HepG2 (cell line): ENCODE measurements around the gene TBR1. TPM values are rescaled to one million over a fixed set of nuclear protein-coding genes. Genes with fewer than 3 reads are reported as not detected.

Experiments used
- ATAC-seq: fragments of 200-7000 bp; cut with Tn5 transposase; 3 replicates; pipeline ENCODE4 v1.9.1; 2020; ENCODE audit warnings: mild to moderate bottlenecking, moderate library complexity
- BruUV-seq: library from RNA; stranded (reverse); fragments of 400-500 nt; replicated peaks from 2 replicates; lab custom pipeline; 2021; lab: Mats Ljungman, UMichigan
- CTCF ChIA-PET: fragments of 300-600 bp; formaldehyde crosslinking; extraction: SDS; loops from one replicate; lab custom pipeline; 2021; ENCODE audit warnings: low total read pairs, inconsistent platforms, low intra/inter-chr PET ratio; lab: Yijun Ruan, JAX
- POLR2A ChIA-PET: fragments of 350-600 bp; sonication (Branson Sonifier 250); formaldehyde crosslinking; loops from one replicate; lab custom pipeline; 2020; ENCODE audit warnings: antibody characterized with exemption, inconsistent platforms; lab: Yijun Ruan, JAX
- DNase-seq: peaks from one replicate; pipeline ENCODE4 v3.0.0-alpha.2; 2015; ENCODE audit warnings: low spot score
- FAIRE-seq: peaks from 3 replicates; lab custom pipeline; 2011; peaks lifted over from hg19 to GRCh38; lab: Jason Lieb, UNC
- H2AFZ ChIP-seq: one replicate; pipeline ENCODE4 v1.6.1; 2011; ENCODE audit warnings: low read length, inconsistent platforms
- H3K27ac ChIP-seq: fragments of 300-600 bp; 3 replicates; pipeline ENCODE4 v1.8.0; 2011; ENCODE audit warnings: mixed run types, mild to moderate bottlenecking, mixed read lengths, low read length, inconsistent platforms; ENCODE audit not compliant: insufficient read depth; ENCODE audit errors: extremely low read length
- H3K27me3 ChIP-seq, 2 experiments: fragments of 200-600 bp in 1 of 2; 2 replicates in 1 of 2; 3 replicates in 1 of 2; pipeline versions ENCODE4 v1.6.0 to v1.8.0; 2011; ENCODE audit warnings: low read length in 2 of 2, mild to moderate bottlenecking in 2 of 2, moderate library complexity in 2 of 2, inconsistent platforms in 1 of 2; ENCODE audit not compliant: insufficient read depth in 2 of 2, control insufficient read depth in 1 of 2
- H3K36me3 ChIP-seq, 2 experiments: fragments of 200-600 bp in 1 of 2; replicated peaks in 1 of 2; 2 replicates in 1 of 2; 3 replicates in 1 of 2; pipeline versions ENCODE4 v1.5.1 to v1.8.0; 2011; ENCODE audit warnings: low read length in 2 of 2, inconsistent platforms in 1 of 2; ENCODE audit not compliant: insufficient read depth in 2 of 2, control insufficient read depth in 1 of 2
- H3K4me1 ChIP-seq: 2 replicates; pipeline ENCODE4 v1.5.1; 2012; ENCODE audit warnings: low read length, inconsistent platforms; ENCODE audit not compliant: insufficient read depth
- H3K4me2 ChIP-seq: 2 replicates; pipeline ENCODE4 v1.6.0; 2011; ENCODE audit warnings: low read depth, low read length, inconsistent platforms
- H3K4me3 ChIP-seq, 3 experiments: fragments of 200-600 bp in 1 of 3; sonication (generic), shearing (Covaris generic) in 1 of 3; replicated peaks in 1 of 3; 2 replicates each; pipeline ENCODE4 v1.5.1; 2011 to 2016; ENCODE audit warnings: low read length in 3 of 3, inconsistent platforms in 2 of 3, low read depth in 2 of 3, mild to moderate bottlenecking in 2 of 3, control low read depth in 1 of 3, mixed read lengths in 1 of 3; ENCODE audit not compliant: insufficient read depth in 1 of 3
- H3K79me2 ChIP-seq: one replicate; pipeline ENCODE4 v1.6.1; 2011; ENCODE audit warnings: low read length, inconsistent platforms; ENCODE audit not compliant: insufficient read depth
- H3K9ac ChIP-seq: 2 replicates; pipeline ENCODE4 v1.6.0; 2011; ENCODE audit warnings: mild to moderate bottlenecking, low read depth, low read length, inconsistent platforms; ENCODE audit not compliant: insufficient read depth
- H3K9me3 ChIP-seq: 2 replicates; pipeline ENCODE4 v1.5.1; 2012; ENCODE audit warnings: mild to moderate bottlenecking, low read length
- H4K20me1 ChIP-seq: 2 replicates; pipeline ENCODE4 v1.6.0; 2011; ENCODE audit warnings: inconsistent platforms, mild to moderate bottlenecking, low read length, moderate library complexity; ENCODE audit not compliant: insufficient read depth
- FOXM1 ChIP-seq: sonication (generic); formaldehyde crosslinking; IDR thresholded peaks from 2 replicates; pipeline ENCODE4 v1.5.0; 2020; ENCODE audit warnings: missing genetic modification reagents
- MTA3 ChIP-seq: sonication (generic); formaldehyde crosslinking; IDR thresholded peaks from 2 replicates; pipeline ENCODE4 v1.4.0; 2020; ENCODE audit warnings: missing genetic modification reagents
- NR1H2 ChIP-seq: sonication (generic); formaldehyde crosslinking; IDR thresholded peaks from 2 replicates; pipeline ENCODE4 v1.8.1; 2022; ENCODE audit warnings: low read depth, missing genetic modification reagents, borderline replicate concordance
- RFX5 ChIP-seq: IDR thresholded peaks from 2 replicates; pipeline ENCODE4 v1.6.1; 2011; ENCODE audit warnings: low read depth, low read length, improper control_type of control experiment
- SALL1 ChIP-seq: sonication (generic); formaldehyde crosslinking; IDR thresholded peaks from 2 replicates; pipeline ENCODE4 v1.8.0; 2022; ENCODE audit warnings: mild to moderate bottlenecking, missing genetic modification reagents
- SP1 ChIP-seq, 2 experiments: fragments of 450-650 bp in 1 of 2; sonication (generic) in 1 of 2; formaldehyde crosslinking in 1 of 2; IDR thresholded peaks; 2 replicates each; pipeline versions ENCODE4 v1.4.0 to v1.6.1; 2016 to 2020; ENCODE audit warnings: missing genetic modification reagents in 1 of 2
- ZFP37 ChIP-seq: sonication (generic); formaldehyde crosslinking; IDR thresholded peaks from 2 replicates; pipeline ENCODE4 v1.4.0; 2020; ENCODE audit warnings: missing genetic modification reagents, borderline replicate concordance
- ZNF441 ChIP-seq: sonication (generic); formaldehyde crosslinking; IDR thresholded peaks from 2 replicates; pipeline ENCODE4 v1.7.0; 2021; ENCODE audit warnings: missing genetic modification reagents, borderline replicate concordance
- ZNF574 ChIP-seq: sonication (generic); formaldehyde crosslinking; IDR thresholded peaks from 2 replicates; pipeline ENCODE4 v1.4.0; 2020; ENCODE audit warnings: missing genetic modification reagents
- ZNF589 ChIP-seq: sonication (generic); formaldehyde crosslinking; conservative IDR thresholded peaks from 2 replicates; pipeline ENCODE4 v1.8.0; 2022; ENCODE audit warnings: mild to moderate bottlenecking, moderate library complexity, missing genetic modification reagents
- ZNF607 ChIP-seq: sonication (generic); formaldehyde crosslinking; IDR thresholded peaks from 2 replicates; pipeline ENCODE4 v1.5.1; 2020; ENCODE audit warnings: missing genetic modification reagents, mild to moderate bottlenecking, borderline replicate concordance
- ZNF724P ChIP-seq: sonication (generic); formaldehyde crosslinking; IDR thresholded peaks from 2 replicates; pipeline ENCODE4 v1.8.0; 2022; ENCODE audit warnings: missing genetic modification reagents, borderline replicate concordance
- ZNF766 ChIP-seq: sonication (generic); formaldehyde crosslinking; IDR thresholded peaks from 2 replicates; pipeline ENCODE4 v1.5.0; 2020; ENCODE audit warnings: missing genetic modification reagents, borderline replicate concordance
- ZNF788 ChIP-seq: sonication (generic); formaldehyde crosslinking; IDR thresholded peaks from 2 replicates; pipeline ENCODE4 v1.5.0; 2020; ENCODE audit warnings: mild to moderate bottlenecking, missing genetic modification reagents, borderline replicate concordance
- ZNF839 ChIP-seq: sonication (generic); formaldehyde crosslinking; IDR thresholded peaks from 2 replicates; pipeline ENCODE4 v1.4.0; 2020; ENCODE audit warnings: missing genetic modification reagents, mild to moderate bottlenecking, borderline replicate concordance
- WGBS: methylation state at CpG from one replicate; pipeline ENCODE4 v1.1.6; 2017; ENCODE audit warnings: low lambda C conversion rate; 5-methylcytosine and 5-hydroxymethylcytosine counted together
- in situ Hi-C: cut with HindIII; loops from 2 replicates; pipeline ENCODE4 v1.10.0; 2017; ENCODE audit warnings: low pct_unique_long_range_greater_than_20kb; ENCODE audit not compliant: extremely low pct_ligation_motif_present
- intact Hi-C: fragments of 100-400 bp; cut with micrococcal nuclease; formaldehyde crosslinking; loops from one replicate; pipeline ENCODE4 v1.10.0; 2022; ENCODE audit not compliant: unreplicated experiment
- polyA plus RNA-seq, 8 experiments: library from polyadenylated mRNA; depleted of rRNA in 3 of 8; stranded (reverse) in 7 of 8; unstranded in 1 of 8; fragments of >200 nt; fragmentation: Illumina TruSeq in 4 of 8; extraction: Trizol in 4 of 8; gene quantifications; 2 replicates each; pipeline versions ENCODE4 v1.2.1 to v1.2.3, GENCODE V29; 2011 to 2016; ENCODE audit warnings: low read depth in 4 of 8, missing spikeins in 1 of 8, mixed read lengths in 1 of 8; ENCODE audit not compliant: insufficient read depth in 1 of 8
- total RNA-seq, 5 experiments: library from RNA; depleted of rRNA; stranded (reverse); fragments of >200 nt; fragmentation: Illumina TruSeq; extraction: Trizol; gene quantifications; 2 replicates each; pipeline ENCODE4 v1.2.3, GENCODE V29; 2016; ENCODE audit warnings: low read depth in 1 of 5
- TF ChIP-seq, protein P1 (sequence below): sonication (generic); formaldehyde crosslinking; IDR thresholded peaks from 2 replicates; pipeline ENCODE4 v1.5.1; 2020; ENCODE audit warnings: mild to moderate bottlenecking, missing genetic modification reagents, moderate library complexity

The TBR1 gene
- total and polyA plus RNA-seq, 2 of the 13 experiments (the other 11 are each of a cell fraction or from before 2014, with no cell fraction given), result not detected

DNA sequence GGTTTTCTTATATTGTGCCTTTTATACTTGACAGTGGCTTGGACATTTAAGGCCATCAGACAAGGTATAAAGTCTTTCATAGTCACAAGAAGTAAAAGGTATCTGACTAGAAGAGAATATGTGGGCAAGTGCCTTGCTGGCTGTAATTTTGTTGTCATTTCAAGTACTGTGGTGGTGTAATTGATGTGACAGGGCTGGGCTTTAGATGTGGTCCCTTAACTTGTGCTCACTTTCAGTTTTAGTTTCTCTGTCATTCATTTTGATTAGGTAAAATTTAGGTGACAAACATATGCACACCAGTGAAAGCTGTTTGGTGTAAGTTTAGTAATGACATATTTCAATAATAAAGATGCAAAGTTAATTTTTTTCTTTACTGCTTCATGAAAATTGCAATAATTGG is 31.2 kb upstream of the TBR1 start:
- no peak overlapping the region for H3K9ac ChIP-seq
- CTCF ChIA-PET, result no interaction called here
- no peaks in the 10 kb centered on the region for H3K27me3 ChIP-seq
- H3K9me3 ChIP-seq, result no peaks in the 10 kb centered on the region
- H2AFZ ChIP-seq, result no peak overlapping the region
- H3K4me2 ChIP-seq, result no peak overlapping the region
- no TSS peak for BruUV-seq
- ATAC-seq (no peak), DNase-seq (no peak), FAIRE-seq (no peak)
- H3K27ac ChIP-seq, result no peak overlapping the region
- no peak overlapping the region for H3K4me3 ChIP-seq
- no peak for TF ChIP-seq ZNF788 (CRISPR knock-in tag)
- no peak for TF ChIP-seq NR1H2 (CRISPR knock-in tag)
- TF ChIP-seq ZNF839 (CRISPR knock-in tag), result no peak
- TF ChIP-seq SALL1 (CRISPR knock-in tag), result no peak
- no peak for TF ChIP-seq ZFP37 (CRISPR knock-in tag)
- in situ Hi-C loops (no loop called here), intact Hi-C loops (no loop called here)
- peaks cover 2 to 13% of the 10 kb centered on the region in 2 experiments; a peak in 2 of 5 replicates for H3K36me3 ChIP-seq
- no peaks in the 10 kb centered on the region for H3K79me2 ChIP-seq
- POLR2A ChIA-PET, result no interaction called here
- no peaks in the 10 kb centered on the region for H4K20me1 ChIP-seq
- no peaks in the 10 kb centered on the region for H3K4me1 ChIP-seq

DNA sequence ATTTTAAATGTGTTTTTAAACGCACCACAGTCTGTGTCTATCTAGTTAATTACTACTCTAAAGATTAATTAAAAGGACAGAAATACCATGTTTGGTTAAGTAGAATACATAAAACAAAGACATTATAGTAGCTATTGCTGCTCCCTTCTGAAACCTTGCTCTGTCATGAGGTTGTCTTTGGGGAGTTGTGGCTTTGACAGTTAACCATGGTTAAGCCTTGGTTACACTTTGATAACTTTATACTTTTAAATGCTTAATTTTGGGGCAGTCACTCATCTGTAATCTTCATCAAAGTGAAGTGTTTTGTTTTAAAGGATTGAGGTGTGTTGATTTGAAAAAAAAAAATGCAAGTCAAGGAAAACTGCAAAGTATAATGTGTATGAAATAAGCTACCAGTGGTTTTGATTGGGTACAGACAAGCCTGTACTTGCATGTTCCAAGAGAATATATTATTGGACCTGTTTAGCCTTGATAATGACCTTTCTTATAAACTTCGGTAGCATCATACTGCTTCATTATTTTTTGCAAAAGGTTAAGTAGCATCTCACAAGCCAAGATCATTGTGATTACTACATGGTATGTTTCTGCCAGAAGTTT is 29.8 kb upstream of the TBR1 start:
- Histone ChIP-seq H4K20me1 (no peaks in the 10 kb centered on the region), H3K27ac (no peak overlapping the region), H3K27me3 (no peaks in the 10 kb centered on the region), H3K9me3 (no peaks in the 10 kb centered on the region), H3K4me3 (no peak overlapping the region), H3K79me2 (no peaks in the 10 kb centered on the region), H3K4me1 (no peaks in the 10 kb centered on the region), H3K36me3 (peaks cover 4 to 23% of the 10 kb centered on the region in 2 experiments; a peak in 3 of 5 replicates), H3K4me2 (no peak overlapping the region), H2AFZ (no peak overlapping the region), H3K9ac (no peak overlapping the region)
- ChIA-PET POLR2A (no interaction called here), CTCF (no interaction called here)
- intact Hi-C loops (no loop called here), in situ Hi-C loops (no loop called here)
- BruUV-seq, result no TSS peak
- WGBS, result 96% methylated on average over 2 of the region's 2 CpGs
- DNase-seq (no peak), FAIRE-seq (no peak), ATAC-seq (no peak)
- TF ChIP-seq ZNF441 (CRISPR knock-in tag) (no peak), ZNF766 (CRISPR knock-in tag) (no peak), ZNF589 (CRISPR knock-in tag) (no peak), MTA3 (no peak), RFX5 (no peak), ZNF724P (no peak), FOXM1 (no peak), ZNF607 (CRISPR knock-in tag) (no peak), SP1 (IDR thresholded peaks at IDR 0.05) (no peak), SP1 (CRISPR knock-in tag; IDR thresholded peaks at IDR 0.05) (no peak), ZNF574 (CRISPR knock-in tag) (no peak)
- TF ChIP-seq, protein P1, sequence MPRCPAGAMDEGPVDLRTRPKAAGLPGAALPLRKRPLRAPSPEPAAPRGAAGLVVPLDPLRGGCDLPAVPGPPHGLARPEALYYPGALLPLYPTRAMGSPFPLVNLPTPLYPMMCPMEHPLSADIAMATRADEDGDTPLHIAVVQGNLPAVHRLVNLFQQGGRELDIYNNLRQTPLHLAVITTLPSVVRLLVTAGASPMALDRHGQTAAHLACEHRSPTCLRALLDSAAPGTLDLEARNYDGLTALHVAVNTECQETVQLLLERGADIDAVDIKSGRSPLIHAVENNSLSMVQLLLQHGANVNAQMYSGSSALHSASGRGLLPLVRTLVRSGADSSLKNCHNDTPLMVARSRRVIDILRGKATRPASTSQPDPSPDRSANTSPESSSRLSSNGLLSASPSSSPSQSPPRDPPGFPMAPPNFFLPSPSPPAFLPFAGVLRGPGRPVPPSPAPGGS (CRISPR knock-in tag), result no peak
